HFF-Myc (cell line): ENCODE data around the gene PSEN2.
"Not testable (repeated sequence)": the region's sequence is repeated elsewhere in the genome, so short reads cannot be mapped to it uniquely, and the experiment has no call there.

Source experiments
- DNase-seq: peaks from one replicate; pipeline ENCODE4 v3.0.0-alpha.2; 2011; ENCODE audit warnings: low read depth; ENCODE audit errors: extremely low read depth
- H3K4me3 ChIP-seq: replicated peaks from 2 replicates; pipeline ENCODE4 v1.5.1; 2011; ENCODE audit warnings: low read depth, mild to moderate bottlenecking, control low read depth, low read length
- CTCF ChIP-seq: IDR thresholded peaks from 2 replicates; pipeline ENCODE4 v1.5.1; 2012; ENCODE audit warnings: mild to moderate bottlenecking, low read depth, low read length, control low read depth; ENCODE audit errors: missing control alignments

The PSEN2 gene

GRCh38 chr1:226838456-226838855 lies 32.0 kb upstream of the PSEN2 start:
- H3K4me3 ChIP-seq, result no peak overlapping the region
- no peak for DNase-seq
- no peak for TF ChIP-seq CTCF

DNA sequence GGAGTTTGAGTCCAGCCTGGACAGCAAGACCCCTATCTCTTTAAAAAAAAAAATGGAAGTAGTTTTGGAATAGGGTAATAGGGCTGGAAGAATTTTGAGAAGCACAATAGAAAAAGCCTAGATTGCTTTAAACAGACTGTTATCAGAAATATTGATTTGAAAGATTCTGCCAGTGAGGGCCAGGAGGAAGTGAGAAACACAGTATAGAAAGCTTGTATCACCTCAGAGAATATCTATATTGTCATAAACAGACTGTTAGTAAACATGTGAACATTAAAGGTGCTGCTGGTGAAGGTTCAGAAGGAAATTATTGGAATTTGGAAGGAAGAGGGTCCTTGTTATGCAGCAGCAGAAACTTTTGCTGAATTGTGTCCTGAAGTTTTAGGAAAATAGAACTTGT lies 24.8 kb upstream of the PSEN2 start:
- TF ChIP-seq CTCF, result no peak
- H3K4me3 ChIP-seq, result no peak overlapping the region
- no peak for DNase-seq

GRCh38 chr1:226846786-226847185 lies 23.6 kb upstream of the PSEN2 start:
- H3K4me3 ChIP-seq, result no peak overlapping the region
- no peak for DNase-seq
- no peak for TF ChIP-seq CTCF

DNA sequence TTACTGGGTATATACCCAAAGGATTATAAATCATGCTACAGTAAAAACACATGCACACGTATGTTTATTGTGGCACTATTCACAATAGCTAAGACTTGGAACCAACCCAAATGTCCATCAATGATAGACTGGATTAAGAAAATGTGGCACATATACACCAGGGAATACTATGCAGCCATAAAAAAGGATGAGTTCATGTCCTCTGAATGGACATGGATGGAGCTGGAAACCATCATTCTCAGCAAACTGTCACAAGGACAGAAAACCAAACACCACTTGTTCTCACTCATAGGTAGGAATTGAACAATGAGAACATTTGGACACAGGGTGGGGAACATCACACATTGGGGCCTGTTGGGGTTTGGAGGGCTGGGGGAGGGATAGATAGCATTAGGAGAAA lies 15.9 kb upstream of the PSEN2 start:
- not testable (repeated sequence) for H3K4me3 ChIP-seq, DNase-seq

DNA sequence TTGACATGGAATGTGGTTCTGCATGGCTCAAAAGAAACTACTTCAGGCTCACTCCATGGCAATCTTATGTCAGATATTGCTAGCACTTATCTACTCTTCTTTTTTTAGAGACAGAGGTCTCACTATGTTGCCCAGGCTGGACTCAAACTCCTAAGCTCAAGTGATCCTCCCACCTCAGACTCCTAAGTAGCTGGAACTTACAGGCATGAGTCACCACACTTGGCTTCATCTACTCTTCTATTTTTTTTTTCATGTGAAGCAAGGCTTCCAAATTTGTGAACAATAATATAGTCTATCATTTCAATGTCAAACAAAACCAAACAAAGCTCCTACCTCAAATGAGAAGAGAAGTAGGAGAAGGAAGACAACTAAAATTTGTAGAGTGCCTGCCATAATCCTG lies 7.5 kb upstream of the PSEN2 start:
- no peak for DNase-seq
- H3K4me3 ChIP-seq, result no peak overlapping the region
- no peak for TF ChIP-seq CTCF

- peak; percentile 39 for DNase-seq
- no peak for TF ChIP-seq CTCF
- no peak overlapping the region for H3K4me3 ChIP-seq
Measured at GRCh38 chr1:226863446-226863845, 7.0 kb upstream of the PSEN2 start.

DNA sequence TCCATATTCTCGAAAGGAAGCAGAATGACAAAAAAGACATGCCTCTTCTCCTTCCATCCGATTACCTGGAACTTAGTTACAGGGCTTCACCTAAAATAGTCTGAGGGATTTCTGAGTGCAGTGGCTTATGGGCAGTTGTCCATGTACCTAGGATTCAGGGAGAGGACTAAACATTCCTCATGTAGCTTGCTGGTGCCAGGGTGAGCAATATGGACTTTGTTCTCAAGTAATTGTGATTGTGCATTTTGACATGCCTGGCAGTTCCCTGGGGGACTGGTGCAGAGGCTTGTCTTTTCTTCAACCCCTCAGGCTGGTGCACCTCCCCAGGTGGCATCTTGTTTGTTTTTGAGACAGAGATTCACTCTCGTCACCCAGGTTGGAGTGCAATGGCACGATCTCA lies 6.1 kb upstream of the PSEN2 start:
- no peak for TF ChIP-seq CTCF
- H3K4me3 ChIP-seq, result no peak overlapping the region
- no peak for DNase-seq
